WTC11 (cell line): ENCODE results near the gene STK24.

Experiments used
- ATF1 ChIP-seq: sonication (generic); formaldehyde crosslinking; IDR thresholded peaks from 2 replicates; pipeline ENCODE4 v1.8.1; 2023; ENCODE audit warnings: mild to moderate bottlenecking, moderate library complexity, missing genetic modification reagents
- ATF3 ChIP-seq: sonication (generic); formaldehyde crosslinking; conservative IDR thresholded peaks from 2 replicates; pipeline ENCODE4 v1.8.1; 2022; ENCODE audit warnings: mild to moderate bottlenecking, missing genetic modification reagents
- CREM ChIP-seq: sonication (generic); formaldehyde crosslinking; IDR thresholded peaks from 2 replicates; pipeline ENCODE4 v1.8.1; 2022; ENCODE audit warnings: mild to moderate bottlenecking, missing genetic modification reagents, moderate library complexity
- CTCF ChIP-seq: fragments of 200-600 bp; IDR thresholded peaks from 2 replicates; pipeline ENCODE4 v1.8.0; 2022; ENCODE audit warnings: antibody characterized with exemption
- E2F1 ChIP-seq: sonication (generic); formaldehyde crosslinking; IDR thresholded peaks from 2 replicates; pipeline ENCODE4 v1.8.0; 2022; ENCODE audit warnings: mild to moderate bottlenecking, missing genetic modification reagents
- GABPB1 ChIP-seq: sonication (generic); formaldehyde crosslinking; IDR thresholded peaks from 2 replicates; pipeline ENCODE4 v1.8.1; 2023; ENCODE audit warnings: mild to moderate bottlenecking, missing genetic modification reagents
- HMGA2 ChIP-seq: fragments of 250-450 bp; sonication (Bioruptor Pico); IDR thresholded peaks from 2 replicates; pipeline ENCODE4 v1.4.0; 2021; ENCODE audit warnings: mild to moderate bottlenecking, moderate library complexity
- NR2C2 ChIP-seq: sonication (generic); formaldehyde crosslinking; IDR thresholded peaks from 2 replicates; pipeline ENCODE4 v1.8.0; 2022; ENCODE audit warnings: mild to moderate bottlenecking, missing genetic modification reagents

GRCh38 chr13:98444381-98444780 lies 132.5 kb downstream of the STK24 start:
- TF ChIP-seq CTCF (no peak), HMGA2 (CRISPR knock-in tag) (no peak), CREM (no peak), E2F1 (CRISPR knock-in tag) (no peak), NR2C2 (no peak), ATF3 (CRISPR knock-in tag) (no peak), GABPB1 (CRISPR knock-in tag) (no peak), ATF1 (CRISPR knock-in tag) (no peak)
